GOT3 (cell line): ENCODE results near the gene MYBL2.
"Not testable (repeated sequence)": the region's sequence is repeated elsewhere in the genome, so short reads cannot be mapped to it uniquely, and the experiment has no call there.

Source experiments
- DNase-seq: peaks from one replicate; lab custom pipeline; 2025; ENCODE audit warnings: mixed read lengths; lab: John Stamatoyannopoulos, UW

MYBL2 gene

GRCh38 chr20:43752051-43752360, 85.1 kb downstream of the MYBL2 start:
- no peak for DNase-seq

DNA sequence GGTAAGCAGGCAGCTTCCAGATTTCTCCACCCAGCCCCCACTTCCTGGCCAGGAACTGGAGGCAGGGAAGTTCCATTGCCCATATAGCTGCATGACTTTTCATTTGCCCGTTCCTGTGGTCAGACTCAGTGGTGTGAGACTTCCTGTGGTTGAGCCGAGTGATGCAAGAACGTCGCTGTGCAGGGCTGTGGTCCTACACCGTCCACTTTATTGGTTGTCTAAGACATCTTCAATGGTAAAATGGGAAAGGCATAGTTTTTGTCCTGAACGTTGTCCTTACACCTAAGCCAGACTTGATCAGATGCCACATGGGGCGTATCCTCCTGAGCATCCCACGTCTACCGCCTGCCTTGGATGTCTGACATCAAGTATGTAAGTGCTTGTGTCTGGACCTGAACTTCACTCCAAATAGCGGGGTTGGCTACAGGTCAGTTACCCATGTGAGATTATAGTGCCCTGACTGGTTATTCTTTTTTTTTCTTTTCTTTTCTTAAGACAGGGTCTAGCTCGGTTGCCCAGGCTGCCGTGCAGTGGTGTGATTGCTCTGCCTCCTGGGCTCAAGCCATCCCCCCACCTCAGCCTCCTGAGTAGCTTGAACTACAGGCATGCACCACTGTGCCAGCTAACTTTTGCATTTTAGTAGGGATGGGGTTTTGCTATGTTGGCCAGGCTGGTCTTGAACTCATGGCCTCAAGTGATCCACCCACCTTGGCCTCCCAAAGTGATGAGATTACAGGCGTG, 85.8 kb downstream of the MYBL2 start:
- no peak for DNase-seq

DNA sequence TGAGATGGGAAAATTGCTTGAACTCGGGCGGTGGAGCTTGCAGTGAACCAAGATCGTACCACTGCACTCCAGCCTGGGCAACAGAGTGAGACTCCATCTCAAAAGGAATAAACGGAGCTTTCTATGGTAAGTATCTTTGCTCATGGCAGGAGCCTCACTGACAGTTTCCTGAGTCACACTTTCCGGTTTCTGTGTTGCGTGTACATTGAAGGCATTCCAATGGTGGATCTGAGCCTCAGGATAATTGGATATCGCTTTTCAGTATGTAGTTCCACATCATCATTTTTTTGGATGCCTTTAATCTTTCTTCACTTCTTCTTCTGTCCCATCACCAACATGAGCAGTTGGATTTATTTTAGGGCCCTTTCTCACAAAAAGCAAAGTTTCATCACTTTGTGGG, 88.5 kb downstream of the MYBL2 start:
- DNase-seq, result no peak

GRCh38 chr20:43755851-43756250, 88.9 kb downstream of the MYBL2 start:
- no peak for DNase-seq

DNA sequence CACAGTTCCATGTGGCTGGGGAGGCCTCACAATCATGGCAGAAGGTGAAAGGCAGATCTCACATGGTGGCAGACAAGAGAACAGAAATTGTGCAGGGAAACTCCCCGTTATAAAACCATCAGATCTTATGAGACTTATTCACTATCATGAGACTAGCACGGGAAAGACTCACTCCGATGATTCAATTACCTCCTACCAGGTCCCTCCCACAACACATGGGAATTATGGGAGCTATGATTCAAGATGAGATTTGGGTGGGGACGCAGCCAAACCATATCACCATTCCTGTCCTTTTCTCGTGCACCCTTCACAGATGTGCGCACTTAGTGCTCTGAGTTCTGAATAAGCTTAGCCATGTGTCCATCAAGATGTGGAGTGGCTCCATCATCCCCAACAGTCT, 91.0 kb downstream of the MYBL2 start:
- DNase-seq, result not testable (repeated sequence)

DNA sequence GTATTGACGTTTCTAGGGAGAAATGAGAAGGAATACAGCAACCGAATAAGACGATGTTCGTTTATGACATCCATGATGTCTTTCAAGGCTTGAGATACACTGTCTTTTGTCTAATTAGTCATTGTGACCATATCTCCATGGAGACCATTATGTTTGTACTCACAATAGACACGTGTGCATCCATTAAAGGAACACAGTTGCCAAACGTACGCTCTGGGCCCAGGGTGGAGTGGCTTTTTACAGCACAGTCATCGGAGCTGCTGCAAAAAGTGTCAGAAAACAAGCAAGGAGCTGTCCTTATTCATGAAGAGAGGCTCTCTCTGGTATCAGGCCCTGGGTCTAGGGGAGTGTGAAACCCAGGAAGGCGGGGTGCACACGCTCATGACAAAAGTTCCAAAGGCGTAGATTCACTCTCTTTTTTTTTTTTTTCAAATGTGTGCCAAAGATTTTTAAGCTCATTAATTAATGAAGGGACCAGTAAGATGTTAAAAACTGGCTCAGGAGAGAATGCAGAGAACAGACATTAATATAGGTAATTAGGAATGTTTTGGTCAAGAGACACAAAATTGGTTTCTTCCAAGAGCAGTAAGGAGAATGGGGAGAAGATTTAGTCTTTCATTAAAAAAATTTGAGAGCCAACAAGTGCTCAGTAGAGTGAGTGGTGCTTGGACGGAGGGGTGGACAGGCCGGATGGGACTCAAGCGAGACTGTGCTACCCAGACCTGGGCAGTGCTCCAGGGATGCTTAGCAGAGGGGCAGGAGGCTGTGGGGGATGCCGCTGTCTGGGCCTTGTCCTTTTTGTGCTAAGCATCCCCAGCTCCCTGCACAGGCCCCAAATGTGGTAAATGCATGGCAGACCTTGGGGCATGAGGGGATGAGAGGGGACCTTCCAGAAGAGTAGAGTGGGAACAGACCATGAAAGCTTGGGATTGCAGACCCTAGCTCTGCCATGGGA, 94.7 kb downstream of the MYBL2 start:
- DNase-seq, result no peak

- DNase-seq, result no peak
Observed at GRCh38 chr20:43762911-43763310, 96.0 kb downstream of the MYBL2 start.

- no peak for DNase-seq
Observed at GRCh38 chr20:43765916-43766315, 99.0 kb downstream of the MYBL2 start.
